ENCODE results near the gene MSH6. TPM values are rescaled to one million over a fixed set of nuclear protein-coding genes. Genes with fewer than 3 reads are reported as not detected.

MSH6 gene
- polyA plus RNA-seq, 1 donor (not counting 4 experiments of a cell fraction or from before 2014, with no cell fraction given): 35.4 TPM

- TF ChIP-seq CTCF (optimal IDR thresholded peaks at IDR 0.05 in 1 of 3, IDR thresholded peaks at IDR 0.05 in 1 of 3, conservative IDR thresholded peaks at IDR 0.05 in 1 of 3; ENCODE audit: extremely low read depth in 1 of 3, insufficient read depth in 2 of 3, low read length in 3 of 3): no peak
- no peak for TF ChIP-seq EZH2 (IDR thresholded peaks at IDR 0.05; ENCODE audit: low read length)
- Histone ChIP-seq H3K4me1 (ENCODE audit: control insufficient read depth, extremely low read depth, insufficient read depth, low read length) (peaks cover 4% of the 10 kb centered on the region), H3K79me2 (ENCODE audit: control insufficient read depth, insufficient read depth, low read length) (no peaks in the 10 kb centered on the region), H3K36me3 (ENCODE audit: control insufficient read depth in 2 of 2, extremely low read depth in 1 of 2, insufficient read depth in 2 of 2, low read length in 2 of 2) (no peaks in the 10 kb centered on the region), H3K9me3 (ENCODE audit: control insufficient read depth, low read depth, low read length) (peaks cover 3% of the 10 kb centered on the region), H3K27me3 (ENCODE audit: control insufficient read depth, extremely low read depth, insufficient read depth, low read length) (no peaks in the 10 kb centered on the region), H3K4me3 (ENCODE audit: control insufficient read depth in 2 of 3, extremely low read depth in 1 of 3, insufficient read depth in 2 of 3, low read depth in 1 of 3, low read length in 3 of 3) (no peak overlapping the region), H3K27ac (ENCODE audit: control insufficient read depth, insufficient read depth, low read length) (no peak overlapping the region), H2AFZ (ENCODE audit: control insufficient read depth, low read length) (no peak overlapping the region), H3K9me1 (ENCODE audit: control insufficient read depth, extremely low read depth, insufficient read depth, low read length) (no peaks in the 10 kb centered on the region), H3K9ac (ENCODE audit: control insufficient read depth, extremely low read depth, insufficient read depth, low read length) (no peak overlapping the region), H3K4me2 (ENCODE audit: control insufficient read depth, extremely low read depth, insufficient read depth, low read depth, low read length) (peak overlapping the region; percentile 25), H4K20me1 (ENCODE audit: control insufficient read depth, extremely low read depth, insufficient read depth, low read length) (no peaks in the 10 kb centered on the region)
- no peak for FAIRE-seq
- DNase-seq (ENCODE audit: low read depth, low spot score): no peak
- dilution Hi-C loops (cut with MboI; ENCODE audit: extremely low pct_ligation_motif_present, low sequenced_read_pairs): no loop called here
These were observed 15.5 kb upstream of the MSH6 start for GRCh38 chr2:47767497-47767844.

GRCh38 chr2:47767880-47768609, 14.9 kb upstream of the MSH6 start:
- TF ChIP-seq CTCF (optimal IDR thresholded peaks at IDR 0.05 in 1 of 3, IDR thresholded peaks at IDR 0.05 in 1 of 3, conservative IDR thresholded peaks at IDR 0.05 in 1 of 3; ENCODE audit: extremely low read depth in 1 of 3, insufficient read depth in 2 of 3, low read length in 3 of 3) (peak; percentile 86 to 100 (median 92)), EZH2 (IDR thresholded peaks at IDR 0.05; ENCODE audit: low read length) (no peak)
- Histone ChIP-seq H3K27me3 (ENCODE audit: control insufficient read depth, extremely low read depth, insufficient read depth, low read length) (no peaks in the 10 kb centered on the region), H3K4me1 (ENCODE audit: control insufficient read depth, extremely low read depth, insufficient read depth, low read length) (peaks cover 4% of the 10 kb centered on the region), H3K9ac (ENCODE audit: control insufficient read depth, extremely low read depth, insufficient read depth, low read length) (no peak overlapping the region), H3K36me3 (ENCODE audit: control insufficient read depth in 2 of 2, extremely low read depth in 1 of 2, insufficient read depth in 2 of 2, low read length in 2 of 2) (no peaks in the 10 kb centered on the region), H2AFZ (ENCODE audit: control insufficient read depth, low read length) (no peak overlapping the region), H4K20me1 (ENCODE audit: control insufficient read depth, extremely low read depth, insufficient read depth, low read length) (no peaks in the 10 kb centered on the region), H3K79me2 (ENCODE audit: control insufficient read depth, insufficient read depth, low read length) (no peaks in the 10 kb centered on the region), H3K9me3 (ENCODE audit: control insufficient read depth, low read depth, low read length) (peaks cover 3% of the 10 kb centered on the region), H3K9me1 (ENCODE audit: control insufficient read depth, extremely low read depth, insufficient read depth, low read length) (no peaks in the 10 kb centered on the region), H3K27ac (ENCODE audit: control insufficient read depth, insufficient read depth, low read length) (no peak overlapping the region), H3K4me3 (ENCODE audit: control insufficient read depth in 2 of 3, extremely low read depth in 1 of 3, insufficient read depth in 2 of 3, low read depth in 1 of 3, low read length in 3 of 3) (no peak overlapping the region), H3K4me2 (ENCODE audit: control insufficient read depth, extremely low read depth, insufficient read depth, low read depth, low read length) (peak overlapping the region; percentile 25)
- FAIRE-seq: no peak
- DNase-seq (ENCODE audit: low read depth, low spot score): no peak
- dilution Hi-C loops (cut with MboI; ENCODE audit: extremely low pct_ligation_motif_present, low sequenced_read_pairs): no loop called here
